ENCODE data around the gene KCND1. TPM values are rescaled to one million over a fixed set of nuclear protein-coding genes. Genes with fewer than 3 reads are reported as not detected.

The KCND1 gene
- total RNA-seq, 4 donors from 2014 or later: 0.35 to 5.8 (median 1.7) TPM

DNA sequence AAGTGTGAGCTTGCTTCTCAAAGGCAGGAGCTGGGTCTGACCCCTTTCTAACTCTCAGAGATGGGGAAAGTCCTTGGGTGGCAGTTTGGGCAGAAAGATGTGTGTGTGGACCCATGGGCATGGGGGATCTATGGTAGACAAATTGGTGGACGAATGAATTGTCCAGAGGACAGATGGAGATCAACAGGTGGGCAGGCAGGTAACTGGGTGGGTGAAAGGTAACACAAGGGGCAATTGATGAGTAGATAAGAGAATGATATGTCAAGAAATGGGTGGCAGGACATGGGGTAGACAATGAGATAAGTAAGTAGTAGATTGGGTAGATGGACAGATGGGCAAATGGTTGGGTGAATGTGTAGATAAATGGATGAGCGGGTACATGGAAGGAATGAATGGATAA is 2.9 kb upstream of the KCND1 start:
- Histone ChIP-seq H3K9me3 (no peaks in the 10 kb centered on the region), H3K36me3 (peaks cover 0 to 20% (median 0%) of the 10 kb centered on the region in 3 donors), H3K4me3 (no peak overlapping the region), H3K27ac (no peak overlapping the region), H3K27me3 (no peaks in the 10 kb centered on the region), H3K4me1 (no peaks in the 10 kb centered on the region)
- TF ChIP-seq POLR2A (IDR thresholded peaks at IDR 0.05): no peak
- TF ChIP-seq, protein P1, sequence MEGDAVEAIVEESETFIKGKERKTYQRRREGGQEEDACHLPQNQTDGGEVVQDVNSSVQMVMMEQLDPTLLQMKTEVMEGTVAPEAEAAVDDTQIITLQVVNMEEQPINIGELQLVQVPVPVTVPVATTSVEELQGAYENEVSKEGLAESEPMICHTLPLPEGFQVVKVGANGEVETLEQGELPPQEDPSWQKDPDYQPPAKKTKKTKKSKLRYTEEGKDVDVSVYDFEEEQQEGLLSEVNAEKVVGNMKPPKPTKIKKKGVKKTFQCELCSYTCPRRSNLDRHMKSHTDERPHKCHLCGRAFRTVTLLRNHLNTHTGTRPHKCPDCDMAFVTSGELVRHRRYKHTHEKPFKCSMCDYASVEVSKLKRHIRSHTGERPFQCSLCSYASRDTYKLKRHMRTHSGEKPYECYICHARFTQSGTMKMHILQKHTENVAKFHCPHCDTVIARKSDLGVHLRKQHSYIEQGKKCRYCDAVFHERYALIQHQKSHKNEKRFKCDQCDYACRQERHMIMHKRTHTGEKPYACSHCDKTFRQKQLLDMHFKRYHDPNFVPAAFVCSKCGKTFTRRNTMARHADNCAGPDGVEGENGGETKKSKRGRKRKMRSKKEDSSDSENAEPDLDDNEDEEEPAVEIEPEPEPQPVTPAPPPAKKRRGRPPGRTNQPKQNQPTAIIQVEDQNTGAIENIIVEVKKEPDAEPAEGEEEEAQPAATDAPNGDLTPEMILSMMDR (IDR thresholded peaks at IDR 0.05): no peak
- no peak for DNase-seq

- DNase-seq: no peak
- TF ChIP-seq, protein P1 (IDR thresholded peaks at IDR 0.05): no peak
- TF ChIP-seq POLR2A (IDR thresholded peaks at IDR 0.05): no peak
- Histone ChIP-seq H3K36me3 (peaks cover 0 to 20% (median 0%) of the 10 kb centered on the region in 3 donors), H3K27me3 (no peaks in the 10 kb centered on the region), H3K4me3 (no peak overlapping the region), H3K9me3 (no peaks in the 10 kb centered on the region), H3K4me1 (no peaks in the 10 kb centered on the region), H3K27ac (no peak overlapping the region)
Observed at GRCh38 chrX:48974033-48974432, 2.4 kb upstream of the KCND1 start.

DNA sequence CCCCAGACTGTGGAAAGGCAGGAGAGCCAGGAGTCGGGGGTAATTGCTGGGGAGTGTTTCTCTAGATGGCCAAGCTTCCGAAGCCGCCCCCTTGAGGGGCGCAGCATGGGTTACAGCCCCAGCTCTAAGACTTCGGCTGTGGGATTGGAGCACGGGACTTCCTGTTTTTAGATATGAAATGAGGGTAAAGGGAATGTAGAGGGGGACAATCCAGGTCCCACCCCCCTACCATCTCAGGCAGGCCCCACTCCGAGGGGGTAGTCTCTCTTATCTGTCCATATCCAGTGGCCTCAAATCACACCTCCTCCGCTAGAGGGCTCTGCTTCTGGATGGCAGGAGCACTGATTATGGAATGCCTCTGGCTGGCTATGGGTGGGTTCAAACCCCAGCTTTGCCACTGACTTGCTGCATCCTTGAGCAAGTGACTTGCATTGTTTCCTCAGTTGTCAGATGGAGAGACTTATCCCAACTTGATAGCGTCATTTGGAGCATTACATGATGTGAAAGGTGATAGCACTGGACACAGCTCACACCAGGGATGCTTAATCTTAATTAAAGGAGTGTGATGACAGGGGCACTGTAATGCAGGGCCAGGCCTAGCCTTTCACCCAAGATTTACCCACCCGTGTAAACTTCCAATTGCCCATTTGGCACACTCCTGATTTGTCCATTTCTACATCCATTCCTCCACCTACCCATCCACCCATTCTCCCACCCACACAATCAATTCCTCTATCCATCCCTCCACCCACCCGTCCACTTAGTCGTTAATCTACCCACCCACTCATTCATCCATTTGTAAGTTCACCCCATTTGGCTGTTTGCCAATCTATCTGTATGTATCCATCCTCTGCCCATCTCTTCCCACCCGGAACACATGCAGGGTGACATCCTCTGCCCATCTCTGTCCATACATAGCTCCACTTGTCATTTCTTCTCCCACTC is 848 bp upstream of the KCND1 start:
- Histone ChIP-seq H3K27ac (peak overlapping the region; percentile 12 to 60 (median 47)), H3K27me3 (no peaks in the 10 kb centered on the region), H3K36me3 (peaks cover 0 to 10% (median 0%) of the 10 kb centered on the region in 3 donors), H3K4me1 (no peaks in the 10 kb centered on the region), H3K4me3 (peak overlapping the region; percentile 10 to 34 (median 26)), H3K9me3 (no peaks in the 10 kb centered on the region)
- peak in 2 of 3 donors; percentile 49 to 70 for DNase-seq
- TF ChIP-seq, protein P1 (IDR thresholded peaks at IDR 0.05): peak in 4 of 6 experiments; percentile 37 to 48 (median 44)
- TF ChIP-seq POLR2A (IDR thresholded peaks at IDR 0.05): no peak

- H3K27me3 ChIP-seq: no peaks in the 10 kb centered on the region
- no peaks in the 10 kb centered on the region for H3K9me3 ChIP-seq
- TF ChIP-seq POLR2A (IDR thresholded peaks at IDR 0.05): no peak
- TF ChIP-seq, protein P1 (IDR thresholded peaks at IDR 0.05): no peak
Observed at GRCh38 chrX:48969471-48969870, 2.2 kb downstream of the KCND1 start.

DNA sequence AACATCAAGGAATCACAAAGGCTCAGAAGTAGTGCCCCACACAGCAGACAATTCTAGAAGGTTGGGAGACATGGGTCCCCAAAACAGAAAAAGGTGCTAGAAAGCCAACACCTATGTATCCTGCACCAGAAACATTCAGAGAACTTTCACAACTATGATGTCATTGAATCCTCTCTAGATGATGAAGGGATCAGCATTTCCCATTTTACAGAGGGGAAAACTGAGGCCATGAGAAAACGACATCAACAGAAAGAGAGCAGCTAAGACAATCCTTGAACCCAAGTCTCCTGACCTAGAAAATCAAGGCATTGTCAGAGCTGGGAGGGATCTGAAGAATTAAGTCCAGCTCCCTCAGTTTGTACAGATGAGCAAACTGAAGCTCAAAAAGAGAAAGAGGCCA is 3.3 kb downstream of the KCND1 start:
- no peak for TF ChIP-seq POLR2A (IDR thresholded peaks at IDR 0.05)
- TF ChIP-seq, protein P1 (IDR thresholded peaks at IDR 0.05): no peak
- Histone ChIP-seq H3K36me3 (no peaks in the 10 kb centered on the region), H3K9me3 (no peaks in the 10 kb centered on the region), H3K27me3 (no peaks in the 10 kb centered on the region), H3K27ac (no peak overlapping the region), H3K4me3 (no peak overlapping the region), H3K4me1 (no peaks in the 10 kb centered on the region)
- DNase-seq: no peak

More at GRCh38 chrX:48969471-48969870, 2.2 kb downstream of the KCND1 start:
- Histone ChIP-seq H3K4me1 (no peaks in the 10 kb centered on the region), H3K27ac (no peak overlapping the region), H3K4me3 (no peak overlapping the region), H3K36me3 (no peaks in the 10 kb centered on the region)
- no peak for DNase-seq

Measured in Peyer's patch (tissue), 4 donors.